Esophagus squamous epithelium (tissue), 4 donors: ENCODE measurements around the gene KLHL20.

ENCODE experiments used
- POLR2A ChIP-seq, 4 donors: fragments of 450-650 bp; IDR thresholded peaks; one replicate each; pipeline ENCODE4 v1.6.1; 2017; ENCODE audit warnings: antibody characterized with exemption in 4 of 4, mild to moderate bottlenecking in 4 of 4, moderate library complexity in 3 of 4
- TF ChIP-seq, protein P1 (sequence below), 6 experiments: fragments of 450-650 bp in 4 of 6; fragments of 200-600 bp in 2 of 6; sonication (generic) in 2 of 6; IDR thresholded peaks; one replicate each; pipeline ENCODE4 v1.5.1; 2016 to 2019; ENCODE audit warnings: antibody characterized with exemption in 6 of 6, mild to moderate bottlenecking in 4 of 6, moderate library complexity in 4 of 6

DNA sequence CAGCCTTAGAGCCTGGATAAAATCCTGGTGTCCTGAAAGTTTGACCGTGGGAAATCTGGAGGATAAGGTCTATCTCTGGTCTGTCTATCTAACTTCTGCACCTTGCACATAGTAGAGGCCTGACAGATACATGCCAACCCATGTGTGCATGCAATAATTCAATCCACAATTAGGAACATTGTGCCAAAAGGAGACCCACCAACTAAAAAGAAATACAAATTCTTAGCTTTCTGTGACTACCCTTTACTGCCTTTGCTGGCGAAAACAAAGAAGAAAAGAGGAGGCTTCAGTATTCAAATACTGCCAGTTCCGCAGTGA lies 381 bp upstream of the KLHL20 start:
- TF ChIP-seq, protein P1, sequence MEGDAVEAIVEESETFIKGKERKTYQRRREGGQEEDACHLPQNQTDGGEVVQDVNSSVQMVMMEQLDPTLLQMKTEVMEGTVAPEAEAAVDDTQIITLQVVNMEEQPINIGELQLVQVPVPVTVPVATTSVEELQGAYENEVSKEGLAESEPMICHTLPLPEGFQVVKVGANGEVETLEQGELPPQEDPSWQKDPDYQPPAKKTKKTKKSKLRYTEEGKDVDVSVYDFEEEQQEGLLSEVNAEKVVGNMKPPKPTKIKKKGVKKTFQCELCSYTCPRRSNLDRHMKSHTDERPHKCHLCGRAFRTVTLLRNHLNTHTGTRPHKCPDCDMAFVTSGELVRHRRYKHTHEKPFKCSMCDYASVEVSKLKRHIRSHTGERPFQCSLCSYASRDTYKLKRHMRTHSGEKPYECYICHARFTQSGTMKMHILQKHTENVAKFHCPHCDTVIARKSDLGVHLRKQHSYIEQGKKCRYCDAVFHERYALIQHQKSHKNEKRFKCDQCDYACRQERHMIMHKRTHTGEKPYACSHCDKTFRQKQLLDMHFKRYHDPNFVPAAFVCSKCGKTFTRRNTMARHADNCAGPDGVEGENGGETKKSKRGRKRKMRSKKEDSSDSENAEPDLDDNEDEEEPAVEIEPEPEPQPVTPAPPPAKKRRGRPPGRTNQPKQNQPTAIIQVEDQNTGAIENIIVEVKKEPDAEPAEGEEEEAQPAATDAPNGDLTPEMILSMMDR (IDR thresholded peaks at IDR 0.05), result no peak
- TF ChIP-seq POLR2A (IDR thresholded peaks at IDR 0.05), result no peak
